Kidney glomerular epithelial cell (primary cell): Measurements from ENCODE around the gene TPCN1.

ENCODE experiments used
- DNase-seq: peaks from one replicate; lab custom pipeline; 2025; lab: John Stamatoyannopoulos, UW

Gene TPCN1

DNA sequence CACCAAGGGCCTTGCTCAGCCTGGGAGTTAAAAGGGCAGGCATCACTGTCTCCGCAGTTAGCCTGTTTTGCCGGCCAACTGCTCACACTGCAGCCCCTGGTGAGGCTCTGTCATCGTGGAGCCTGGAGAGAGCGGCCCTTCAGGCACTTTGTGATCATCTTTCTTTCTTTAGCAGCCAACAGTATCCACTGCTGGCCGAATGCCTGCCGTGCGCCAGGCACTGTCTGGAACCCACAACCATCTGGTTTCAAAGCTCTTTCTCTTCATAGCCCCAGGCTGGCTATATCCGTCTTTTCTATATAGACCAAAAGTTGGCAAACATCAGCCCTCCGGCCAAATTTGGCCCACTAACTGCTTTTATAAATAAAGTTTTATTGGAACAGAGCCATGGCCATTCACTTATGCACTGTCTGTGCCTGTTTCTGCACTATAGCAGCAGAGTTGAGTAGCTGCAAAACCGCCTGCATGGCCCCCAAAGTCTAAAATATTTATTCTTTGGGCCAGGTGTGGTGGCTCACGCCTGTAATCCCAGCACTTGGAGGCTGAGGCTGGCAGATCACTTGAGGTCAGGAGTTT is 84.1 kb downstream of the TPCN1 start:
- no peak for DNase-seq

DNA sequence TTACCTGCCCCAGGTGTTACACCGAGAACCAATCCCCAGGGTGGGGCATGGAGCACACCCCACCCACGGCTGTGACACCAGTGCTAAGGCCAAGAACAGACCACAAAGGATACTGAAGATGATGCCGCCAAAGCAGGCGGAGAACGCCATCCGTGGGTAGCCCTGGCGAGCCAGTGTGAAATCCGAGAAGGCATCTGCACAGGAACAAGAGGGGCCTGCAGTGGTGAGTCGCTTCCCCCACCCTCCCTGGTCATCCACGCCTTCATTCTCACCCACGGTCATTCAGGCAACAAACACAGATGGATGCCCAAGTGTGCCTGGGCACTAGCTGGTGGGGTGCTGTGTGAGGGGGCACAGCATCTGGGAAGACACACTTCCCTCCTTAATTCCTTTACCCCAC is 85.1 kb downstream of the TPCN1 start:
- no peak for DNase-seq

DNA sequence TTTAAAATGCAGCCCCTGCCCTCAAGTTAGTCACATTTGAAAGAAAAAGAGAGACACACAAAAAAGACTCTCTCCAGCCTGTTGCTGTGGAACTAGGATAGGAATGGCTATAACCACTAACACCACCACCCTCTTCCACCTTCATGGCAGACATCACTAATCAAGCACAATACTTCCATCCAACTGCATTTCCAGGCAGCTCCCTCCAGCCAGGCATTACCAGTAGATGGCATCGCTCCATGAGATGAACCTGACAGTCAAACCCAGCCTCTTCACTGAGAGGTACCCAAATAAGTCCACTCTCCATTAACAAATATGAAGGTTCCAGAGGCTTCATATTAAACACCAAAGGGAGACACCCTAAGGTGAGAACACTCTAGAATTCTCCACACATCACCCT is 89.2 kb downstream of the TPCN1 start:
- no peak for DNase-seq

DNA sequence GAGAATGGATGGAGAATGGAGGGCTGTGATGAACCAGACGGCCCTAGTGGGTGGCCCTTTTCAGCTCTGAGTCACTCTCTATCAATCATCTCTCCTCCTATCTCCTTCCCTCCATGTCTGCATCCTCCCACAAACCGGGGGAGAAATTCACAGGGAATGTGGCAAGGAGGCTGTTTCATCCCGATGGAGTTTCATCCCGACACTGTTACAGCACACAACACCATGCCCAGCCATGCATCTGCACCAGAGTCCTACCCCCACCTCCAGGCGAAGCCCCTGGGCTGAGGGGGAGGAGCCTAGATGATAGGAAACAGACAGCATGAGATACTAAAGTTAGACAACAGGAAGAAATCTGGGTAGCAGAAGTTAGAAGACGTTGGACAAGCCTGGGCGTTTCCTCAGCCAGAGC is 92.9 kb downstream of the TPCN1 start:
- peak; percentile 85 for DNase-seq

DNA sequence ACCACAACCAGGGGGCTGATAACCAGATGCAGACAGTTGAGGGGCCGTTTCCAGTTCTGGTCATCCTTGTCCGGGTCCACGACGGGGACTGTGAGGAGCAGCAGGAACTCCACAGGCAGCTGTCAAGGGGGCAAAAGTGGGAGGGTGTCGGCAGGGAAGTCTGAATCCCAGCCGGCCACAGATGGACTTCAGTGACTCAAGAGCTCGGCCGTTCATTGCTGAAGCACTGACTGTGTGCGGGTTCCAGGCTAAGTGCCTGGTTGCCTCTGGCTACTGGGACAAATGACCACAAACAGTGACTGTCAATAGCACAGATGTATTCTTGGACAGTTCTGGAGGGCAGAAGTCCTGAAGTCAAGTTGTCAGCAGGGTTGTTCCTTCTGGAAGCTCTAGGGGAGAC is 94.1 kb downstream of the TPCN1 start:
- no peak for DNase-seq

DNA sequence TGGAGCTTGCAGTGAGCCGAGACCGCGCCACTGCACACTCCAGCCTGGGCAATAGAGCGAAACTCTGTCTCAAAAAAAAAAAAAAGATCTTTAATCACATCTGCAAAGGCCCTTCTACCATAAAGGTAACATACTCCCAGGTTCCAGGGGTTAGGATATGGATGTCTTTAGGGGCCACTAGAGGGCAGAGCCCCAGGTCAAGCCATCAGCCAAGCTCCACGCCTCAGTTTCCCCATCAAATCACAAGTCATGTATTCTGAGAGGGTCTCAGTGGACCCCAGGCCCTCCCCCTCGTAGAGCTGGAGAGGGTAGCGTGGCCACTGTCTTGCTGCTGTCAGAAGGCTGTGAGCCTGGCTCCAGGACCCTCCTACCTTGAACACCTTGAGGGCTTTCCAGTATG is 94.9 kb downstream of the TPCN1 start:
- DNase-seq: no peak

DNA sequence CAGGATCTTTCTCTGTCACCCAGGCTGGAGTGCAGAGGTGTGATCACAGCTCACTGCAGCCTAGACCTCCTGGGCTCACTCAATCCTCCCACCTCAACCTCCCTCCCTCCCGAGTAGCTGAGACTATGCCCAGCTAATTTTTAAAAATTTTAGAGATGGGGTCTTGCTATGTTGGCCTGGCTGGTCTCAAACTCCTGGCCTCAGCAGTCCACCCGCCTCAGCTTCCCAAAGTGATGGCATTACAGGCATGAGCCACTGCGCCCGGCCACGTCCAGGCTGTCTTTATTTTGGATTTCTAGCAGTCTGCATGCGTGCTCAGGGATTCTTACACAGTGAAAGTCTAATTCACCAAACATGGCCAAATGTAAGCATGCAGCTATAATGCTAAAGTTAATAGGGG is 95.9 kb downstream of the TPCN1 start:
- no peak for DNase-seq

DNA sequence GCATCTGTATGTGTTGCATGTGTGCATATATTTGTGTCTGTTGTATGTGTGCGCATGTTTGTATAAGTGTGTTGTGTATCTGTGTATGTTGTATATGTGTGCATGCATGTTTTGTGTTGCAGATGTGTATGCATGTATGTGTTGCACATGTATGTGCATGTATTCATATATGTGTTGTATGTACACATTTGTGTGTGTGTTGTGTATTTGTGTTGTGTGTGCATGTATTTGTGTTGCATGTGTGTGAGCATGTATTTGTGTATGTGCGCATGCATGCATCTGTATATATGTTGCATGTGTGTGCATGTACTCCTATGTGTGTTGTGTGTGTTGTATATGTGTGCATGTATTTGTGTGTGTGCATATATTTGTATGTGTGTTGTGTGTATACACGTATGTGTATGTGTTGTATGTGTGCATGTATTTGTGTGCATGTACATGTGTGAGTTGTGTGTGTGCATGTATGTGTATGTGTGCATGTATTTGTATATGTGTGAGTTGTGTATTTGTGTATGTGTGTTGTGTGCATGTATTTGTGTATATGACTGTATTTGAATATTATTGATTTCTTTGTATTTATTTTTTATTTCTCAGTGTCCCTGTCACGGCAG is 96.9 kb downstream of the TPCN1 start:
- no peak for DNase-seq

DNA sequence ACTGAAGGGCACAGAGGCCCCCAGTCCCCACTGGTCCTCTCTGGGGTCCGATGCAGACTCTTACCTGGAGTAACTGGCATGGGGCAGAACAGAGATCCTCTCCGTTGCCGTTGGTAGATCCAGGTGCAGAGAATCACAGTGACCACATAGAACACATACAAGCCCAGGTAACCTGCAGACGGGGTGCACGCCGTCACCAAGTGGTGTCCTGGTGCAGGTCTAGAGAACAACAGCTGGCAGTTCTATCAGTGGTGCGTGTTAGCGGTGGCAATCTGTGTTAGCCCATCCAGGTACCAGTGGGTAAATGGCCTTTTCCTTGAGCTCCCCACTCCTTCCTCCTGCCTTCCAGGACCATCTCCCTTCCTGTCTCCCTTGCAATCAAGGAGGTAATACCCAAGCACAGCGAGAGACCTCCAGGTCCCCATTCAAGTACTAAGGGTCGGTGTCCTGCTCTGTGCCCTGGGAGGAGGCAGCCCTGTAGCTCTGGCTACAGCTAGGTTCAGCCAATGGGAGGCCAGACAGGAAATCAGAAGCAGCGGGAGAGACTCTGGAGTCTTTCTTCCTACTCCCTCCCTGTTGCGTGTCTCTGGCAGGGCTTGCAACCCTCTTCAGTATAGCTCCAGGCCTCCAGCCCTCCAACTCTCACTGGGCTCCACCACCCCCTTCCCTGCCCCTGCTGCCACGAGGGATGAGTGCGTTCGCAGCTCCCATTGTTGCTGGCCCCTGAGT is 97.8 kb downstream of the TPCN1 start:
- no peak for DNase-seq

DNA sequence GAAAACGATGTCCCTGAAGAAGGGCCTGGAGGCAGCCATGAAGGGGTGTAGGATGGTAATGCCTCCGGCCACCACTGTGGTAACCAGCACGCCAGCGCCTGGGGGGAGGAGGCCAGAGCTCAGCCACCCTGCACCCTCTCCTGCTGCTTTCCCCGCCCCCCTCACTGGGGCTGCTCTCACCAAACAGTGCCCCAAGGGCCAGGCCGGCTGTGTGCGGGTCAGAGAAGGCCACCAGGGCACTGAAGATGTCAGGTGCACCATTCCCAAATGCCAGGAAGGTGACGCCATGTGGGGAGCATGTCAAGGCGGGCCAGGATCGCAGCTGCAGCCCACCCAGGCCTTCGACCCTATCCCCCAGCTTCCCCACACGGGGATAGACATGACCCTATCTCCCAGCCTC is 99.1 kb downstream of the TPCN1 start:
- no peak for DNase-seq

DNA sequence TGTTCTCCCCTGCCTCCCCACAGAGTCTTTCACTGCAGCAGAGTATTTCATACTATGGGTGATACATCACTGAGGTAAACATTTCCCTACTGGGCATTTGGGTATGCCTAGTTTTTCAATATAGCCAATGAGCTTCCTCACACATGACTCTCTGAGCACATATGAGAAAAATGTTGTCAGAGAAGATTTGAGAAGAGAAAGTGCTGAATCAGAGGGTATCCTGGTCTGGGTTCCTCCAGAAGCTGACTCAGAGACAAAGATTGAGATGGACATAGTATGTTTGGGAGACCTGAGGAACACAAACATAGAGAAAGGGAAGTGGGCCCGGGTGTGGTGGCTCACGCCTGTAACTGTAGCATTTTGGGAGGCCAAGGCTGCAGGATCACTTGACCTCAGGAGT is 101.1 kb downstream of the TPCN1 start:
- peak; percentile 14 for DNase-seq

DNA sequence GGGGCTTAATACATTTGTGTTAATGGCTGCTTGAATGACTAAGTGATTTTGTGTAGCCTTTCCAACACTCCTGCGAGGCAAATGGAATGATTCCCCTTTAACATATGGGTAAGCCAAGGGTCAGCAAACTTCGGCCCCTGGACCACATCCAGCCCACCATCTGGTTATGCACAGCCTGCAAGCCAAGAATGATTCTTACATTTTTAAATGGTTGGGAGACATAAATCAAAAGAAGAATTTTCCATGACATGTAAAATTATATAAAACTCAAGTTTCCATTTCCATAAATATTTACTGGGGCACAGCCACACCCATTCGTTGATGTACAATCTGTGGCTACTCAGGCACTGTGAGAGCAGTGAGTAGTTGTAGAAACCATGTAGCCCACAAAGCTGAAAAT is 104.7 kb downstream of the TPCN1 start:
- no peak for DNase-seq

DNA sequence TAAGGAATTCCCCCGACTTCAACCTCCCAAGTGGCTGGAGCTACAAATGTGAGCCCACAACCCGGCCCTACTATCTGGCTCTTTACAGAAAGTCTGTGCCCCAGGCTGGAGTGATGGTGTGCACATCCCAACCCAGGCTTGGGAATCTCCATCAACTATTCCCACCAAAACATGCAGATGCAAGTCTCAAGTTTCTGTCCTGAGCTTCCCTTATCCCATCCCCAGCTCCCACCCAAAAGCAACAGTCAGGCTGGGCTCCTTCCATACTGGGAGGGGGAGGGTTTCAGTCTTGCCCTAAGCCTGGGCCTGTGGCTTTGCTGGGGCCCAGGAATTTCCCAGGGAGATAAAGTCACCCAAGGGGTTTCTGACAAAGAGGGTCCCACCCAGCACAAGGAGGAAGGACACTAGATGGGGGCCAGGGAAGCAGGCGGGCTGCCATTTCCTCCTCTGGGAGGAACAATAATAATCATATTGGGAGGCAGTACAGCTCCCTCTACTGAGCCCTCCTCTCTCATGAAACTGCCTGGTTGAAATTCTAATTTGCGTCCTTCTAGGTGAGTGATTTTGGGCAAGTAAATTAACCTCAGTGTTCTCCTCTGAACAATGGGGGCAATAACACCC is 105.6 kb downstream of the TPCN1 start:
- DNase-seq: no peak

DNA sequence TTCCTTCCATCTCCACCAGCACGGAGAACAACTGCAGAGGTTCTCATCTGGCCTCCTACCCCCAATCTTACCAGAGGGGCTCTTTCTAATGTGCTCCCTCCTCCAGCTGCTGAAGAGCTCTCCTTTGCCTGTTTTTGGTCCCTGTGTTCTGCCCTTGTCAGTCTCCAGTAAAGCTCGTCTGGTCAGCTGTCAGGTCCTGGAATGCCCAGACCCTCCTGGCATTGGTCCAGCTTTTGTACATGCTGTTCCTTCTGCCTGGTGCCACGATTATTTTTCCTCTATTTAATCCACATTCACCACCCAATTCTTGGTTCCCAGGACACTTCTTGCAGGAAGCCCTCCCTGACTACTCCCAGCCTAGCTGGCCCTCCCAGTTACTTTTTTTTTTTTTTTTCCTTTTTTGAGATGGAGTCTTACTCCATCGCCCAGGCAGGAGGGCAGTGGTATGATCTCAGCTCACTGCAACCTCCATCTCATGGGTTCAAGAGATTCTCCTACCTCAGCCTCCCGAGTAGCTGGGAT is 107.2 kb downstream of the TPCN1 start:
- no peak for DNase-seq

DNA sequence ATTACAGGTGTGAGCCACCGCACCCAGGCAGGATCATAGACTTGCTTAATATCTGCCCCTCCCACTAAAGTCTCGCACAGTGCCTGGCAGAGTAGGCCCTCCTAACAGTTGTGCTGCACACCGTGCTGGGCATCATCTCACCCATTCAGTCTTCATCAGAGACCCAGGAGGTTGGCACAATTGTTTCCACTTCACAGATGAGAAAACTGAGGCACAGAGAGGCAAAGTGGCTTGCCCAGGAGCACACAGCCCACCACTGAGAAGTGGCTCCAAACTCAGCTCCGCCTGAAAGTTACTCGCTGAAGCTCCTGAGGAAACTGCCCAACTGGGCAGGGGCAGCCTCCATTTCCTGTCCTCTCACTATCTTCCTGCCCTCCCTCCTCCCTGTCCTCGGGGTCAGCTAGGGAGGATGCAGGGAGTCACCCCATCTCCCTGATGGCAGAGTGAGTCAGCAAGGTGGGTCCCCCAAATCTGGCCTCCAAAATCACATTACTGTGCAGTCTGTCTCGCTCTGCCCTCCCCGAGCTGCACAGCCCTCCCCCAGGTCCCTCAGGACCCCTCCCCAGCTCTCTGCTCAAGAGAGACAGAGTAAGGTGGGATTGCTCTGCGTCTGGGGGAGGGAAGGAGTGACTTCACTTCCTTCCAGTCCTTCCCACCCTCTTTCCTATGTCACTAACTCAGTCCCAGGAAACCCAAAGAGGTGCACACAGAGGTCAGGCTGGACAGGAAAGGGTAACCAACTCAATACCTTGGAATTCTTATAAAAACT is 107.9 kb downstream of the TPCN1 start:
- no peak for DNase-seq

DNA sequence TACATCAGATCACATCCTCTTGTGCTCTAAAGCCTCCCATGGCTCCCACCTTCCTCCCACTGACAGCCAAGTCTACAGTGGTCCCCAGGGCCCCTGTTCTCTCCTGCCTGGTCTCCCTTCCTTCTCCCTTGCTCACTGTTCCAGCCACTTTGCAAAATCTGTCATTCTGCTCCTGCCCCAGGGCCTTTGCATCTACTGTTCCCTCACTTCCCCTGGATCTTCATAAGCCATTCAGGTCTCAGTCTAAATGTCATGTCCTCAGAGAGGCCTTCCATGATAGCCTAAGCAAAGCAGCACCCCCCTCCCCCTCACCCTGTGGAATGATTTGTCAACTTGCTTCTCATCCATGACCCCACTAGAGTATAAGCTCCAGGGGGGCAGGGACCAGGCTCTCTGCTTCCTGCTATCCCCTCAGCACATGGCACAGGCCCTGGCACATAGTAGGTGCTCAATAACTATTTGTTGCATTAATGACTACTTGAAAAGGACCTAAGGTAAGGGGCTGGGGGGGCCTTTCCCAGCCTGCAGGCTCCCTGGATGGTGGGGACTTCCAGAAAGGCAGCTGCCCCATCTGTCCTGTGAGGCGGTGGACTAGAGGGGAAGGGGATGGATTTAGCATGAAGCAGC is 108.6 kb downstream of the TPCN1 start:
- no peak for DNase-seq

DNA sequence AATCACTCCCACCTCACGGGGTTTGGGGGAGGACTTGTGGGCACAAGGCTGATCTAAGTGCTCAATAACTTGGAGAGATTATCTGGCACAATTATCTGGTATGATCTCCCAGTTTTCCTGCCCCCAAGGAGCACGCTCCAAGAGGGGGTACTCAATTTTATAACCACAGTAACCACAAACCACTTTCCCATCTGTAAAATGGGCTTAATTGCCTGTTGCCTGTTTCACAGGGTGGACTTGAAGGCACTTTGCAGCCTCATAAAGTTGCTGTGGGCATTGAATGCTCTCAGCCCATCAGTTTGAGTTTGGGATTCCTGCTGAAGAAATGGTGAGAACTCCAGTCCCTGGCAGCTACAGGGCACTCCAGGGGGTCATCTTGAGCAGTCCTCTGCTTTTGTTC is 109.2 kb downstream of the TPCN1 start:
- DNase-seq: no peak

DNA sequence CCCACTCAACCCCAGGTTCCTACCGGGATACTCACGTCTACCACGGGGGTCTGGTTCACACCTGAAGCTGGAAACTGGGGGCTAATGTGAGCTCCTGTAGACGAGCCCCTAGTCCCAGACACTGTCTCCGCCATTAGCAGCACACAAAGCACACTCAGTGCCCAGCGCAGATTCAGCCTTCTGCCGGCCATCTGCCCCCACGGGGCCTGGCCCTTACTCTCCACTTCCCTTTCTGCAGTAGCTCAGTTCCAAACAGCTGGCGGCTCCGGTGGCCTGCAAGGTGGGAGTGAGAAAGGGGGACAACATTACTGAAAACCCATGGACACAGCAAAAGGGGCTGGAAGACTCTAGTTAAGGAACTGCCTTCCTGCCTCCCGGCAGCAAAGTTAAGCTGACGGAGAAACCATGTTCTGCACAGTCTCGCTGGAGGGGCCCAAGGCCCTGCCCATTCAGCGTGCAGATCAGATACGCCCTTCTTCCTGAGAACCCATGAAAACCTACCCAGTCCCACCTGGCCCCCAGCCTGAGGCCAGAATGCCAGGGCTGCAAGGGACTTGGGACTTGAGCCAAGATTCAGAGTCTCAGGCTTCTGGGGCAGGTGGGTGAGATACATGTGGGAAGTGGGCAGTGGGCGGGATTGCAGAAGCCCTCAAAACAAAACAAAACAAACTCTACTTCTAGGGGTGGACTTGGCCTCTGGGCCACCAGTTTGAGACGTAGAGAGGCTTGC is 111.6 kb downstream of the TPCN1 start:
- DNase-seq: no peak

DNA sequence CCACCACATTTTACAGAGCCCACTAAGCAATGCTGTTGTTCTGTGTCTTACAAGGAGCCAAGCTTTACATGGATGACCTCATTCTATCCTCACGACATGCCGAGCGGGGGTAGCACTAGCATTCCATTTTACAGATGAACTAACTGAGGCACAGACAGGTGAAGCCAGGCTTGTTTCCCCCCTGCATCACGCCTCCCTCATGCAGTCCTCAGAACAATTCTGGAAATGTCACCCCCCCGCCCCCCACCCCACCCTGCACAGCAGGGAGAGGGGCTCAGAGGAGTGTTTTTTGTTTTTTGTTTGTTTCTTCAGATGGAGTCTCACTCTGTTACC is 112.1 kb downstream of the TPCN1 start:
- no peak for DNase-seq

DNA sequence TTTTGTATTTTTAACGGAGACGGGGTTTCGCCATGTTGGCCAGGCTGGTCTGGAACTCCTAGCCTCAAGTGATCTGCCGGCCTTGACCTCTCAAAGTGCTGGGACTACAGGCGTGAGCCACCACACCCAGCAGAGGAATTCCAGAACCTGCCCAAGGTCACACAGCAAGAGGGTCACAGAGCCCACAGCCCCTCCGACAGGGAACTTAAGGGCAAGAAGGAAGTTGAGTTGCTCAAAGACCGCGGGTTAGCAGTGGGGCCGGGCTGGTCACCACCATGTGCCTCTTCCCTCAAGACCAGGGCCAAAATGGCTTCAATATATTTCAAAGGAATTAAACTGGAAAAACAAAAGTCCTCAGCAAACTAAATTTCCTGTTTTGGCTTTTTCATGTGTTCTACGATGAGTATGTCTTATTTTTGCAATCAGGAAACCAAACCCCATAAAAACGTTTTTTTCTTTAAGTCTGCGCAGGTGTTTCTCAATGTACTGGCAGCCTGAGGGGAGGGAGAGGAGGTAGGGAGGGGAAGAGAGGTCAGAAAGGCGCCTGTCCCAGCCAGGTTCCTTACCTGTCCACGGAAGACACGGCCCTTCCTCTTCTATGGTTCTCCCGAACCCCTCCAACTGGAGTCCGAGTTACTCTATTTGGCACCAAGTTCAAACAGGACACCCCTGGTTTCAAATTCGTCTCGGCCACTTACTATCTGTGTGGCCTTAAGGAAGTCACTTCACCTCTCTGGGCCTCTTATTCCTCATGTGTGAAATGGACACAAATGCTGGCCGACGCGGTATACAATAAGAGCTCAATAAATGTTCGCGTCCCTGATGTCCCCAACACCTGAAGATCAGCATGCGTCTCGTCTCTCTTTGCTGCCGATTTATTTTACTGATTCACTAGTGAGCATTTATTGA is 112.9 kb downstream of the TPCN1 start:
- DNase-seq: no peak
